ENCODE data around the gene ZNF598.

GRCh38 chr16:2027024-2028010 is 17.7 kb upstream of the ZNF598 start:
- TF ChIP-seq CTCF (IDR thresholded peaks at IDR 0.05) = no peak
- TF ChIP-seq POLR2A (IDR thresholded peaks at IDR 0.05) = no peak
